ENCODE measurements around the gene NUDT14.

GRCh38 chr14:105205673-105206208, 24.6 kb upstream of the NUDT14 start:
- no peak for TF ChIP-seq POLR2A (IDR thresholded peaks at IDR 0.05; ENCODE audit: extremely low read depth, insufficient read length)
- no peak for TF ChIP-seq CTCF (IDR thresholded peaks at IDR 0.05; ENCODE audit: low read depth, low read length)
- TF ChIP-seq MAX (IDR thresholded peaks at IDR 0.05; ENCODE audit: low read depth, low read length): no peak
- no peak for TF ChIP-seq MYC (IDR thresholded peaks at IDR 0.05; ENCODE audit: low read depth, low read length)

All from NB4 (cell line).